Activated CD4-positive, CD25-positive, alpha-beta regulatory T cell treated with anti-CD3 and anti-CD28 coated beads, Interleukin-2, amount 50 U/mL, for 16 hours (primary cell): ENCODE measurements around the gene FOXP4.
A peak's percentile ranks its signal among the peaks of the same experiment; 100 is the strongest.
"Not testable (repeated sequence)": the region's sequence is repeated elsewhere in the genome, so short reads cannot be mapped to it uniquely, and the experiment has no call there.

Experiments used
- DNase-seq: peaks from one replicate; pipeline ENCODE4 v3.0.0-alpha.2; 2020; ENCODE audit warnings: low read depth, low spot score

FOXP4 gene

DNA sequence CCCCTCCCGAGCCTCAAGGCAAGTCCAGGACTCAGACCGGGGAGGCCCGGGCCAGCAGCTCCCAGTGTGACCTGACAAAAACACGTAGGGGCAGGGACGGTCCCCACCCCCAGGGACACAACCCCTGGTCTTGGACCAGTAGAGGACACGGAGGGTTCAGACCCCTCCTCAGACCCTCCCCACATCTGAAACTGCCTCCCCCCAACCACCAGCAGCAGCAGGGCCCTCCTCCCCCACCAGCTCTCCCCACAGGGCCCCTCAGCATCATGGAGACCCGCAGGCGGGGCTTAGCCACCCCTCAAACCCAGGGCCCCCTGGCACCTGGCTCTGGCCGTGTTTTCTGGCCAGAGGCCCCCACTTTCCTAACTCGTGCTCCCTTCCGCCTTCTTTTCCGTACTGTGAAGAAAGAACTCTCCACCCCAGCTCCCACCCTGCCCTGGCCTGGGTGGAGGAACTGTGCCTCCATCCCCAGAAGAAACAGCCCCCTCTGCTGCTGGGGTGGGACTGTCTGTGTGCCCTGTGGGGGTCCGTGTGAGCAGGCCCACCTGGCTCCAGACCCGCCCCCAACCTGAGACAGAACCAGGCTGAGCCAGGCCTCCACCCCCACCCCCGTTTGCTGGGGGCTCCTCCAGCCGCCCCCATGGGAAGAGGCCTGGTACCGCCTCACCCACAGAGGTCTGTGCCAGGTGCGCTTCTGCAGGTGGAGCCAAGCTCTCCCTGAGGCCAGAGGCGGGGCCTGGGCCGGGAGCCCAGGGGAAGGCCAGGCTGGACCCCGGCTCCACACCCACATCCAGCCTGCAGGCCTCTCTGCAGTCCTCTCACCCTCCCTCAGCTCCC lies 53.1 kb downstream of the FOXP4 start:
- no peak for DNase-seq

DNA sequence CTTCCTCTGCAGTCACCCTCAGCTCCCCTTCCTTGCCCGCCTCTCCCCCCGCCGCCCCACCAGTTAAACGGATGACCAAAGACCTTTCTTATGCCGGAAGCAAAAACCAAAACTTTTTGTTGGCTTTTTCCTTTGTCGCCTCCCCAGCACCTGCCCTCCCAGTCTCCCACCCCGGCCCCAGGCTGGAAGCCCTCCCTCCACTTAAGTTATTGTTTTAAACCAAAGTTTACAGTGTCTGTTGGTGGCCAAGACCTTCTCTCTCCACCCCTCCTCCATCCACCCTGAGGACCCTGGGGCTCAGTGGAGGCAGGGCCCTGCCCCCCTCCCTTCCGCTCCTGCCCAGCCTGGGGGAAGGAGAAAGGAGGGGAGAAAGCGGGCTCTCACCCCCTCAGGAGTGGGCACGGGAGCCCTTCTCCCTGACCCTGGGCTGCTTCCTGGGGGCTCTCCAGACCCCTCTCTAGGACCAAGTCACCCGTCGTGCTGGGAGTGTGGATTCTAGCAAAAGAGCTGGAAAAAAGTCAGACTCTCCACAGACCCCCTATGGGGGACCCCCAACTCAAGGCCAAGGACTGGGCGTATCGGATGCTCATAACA lies 53.8 kb downstream of the FOXP4 start:
- no peak for DNase-seq

DNA sequence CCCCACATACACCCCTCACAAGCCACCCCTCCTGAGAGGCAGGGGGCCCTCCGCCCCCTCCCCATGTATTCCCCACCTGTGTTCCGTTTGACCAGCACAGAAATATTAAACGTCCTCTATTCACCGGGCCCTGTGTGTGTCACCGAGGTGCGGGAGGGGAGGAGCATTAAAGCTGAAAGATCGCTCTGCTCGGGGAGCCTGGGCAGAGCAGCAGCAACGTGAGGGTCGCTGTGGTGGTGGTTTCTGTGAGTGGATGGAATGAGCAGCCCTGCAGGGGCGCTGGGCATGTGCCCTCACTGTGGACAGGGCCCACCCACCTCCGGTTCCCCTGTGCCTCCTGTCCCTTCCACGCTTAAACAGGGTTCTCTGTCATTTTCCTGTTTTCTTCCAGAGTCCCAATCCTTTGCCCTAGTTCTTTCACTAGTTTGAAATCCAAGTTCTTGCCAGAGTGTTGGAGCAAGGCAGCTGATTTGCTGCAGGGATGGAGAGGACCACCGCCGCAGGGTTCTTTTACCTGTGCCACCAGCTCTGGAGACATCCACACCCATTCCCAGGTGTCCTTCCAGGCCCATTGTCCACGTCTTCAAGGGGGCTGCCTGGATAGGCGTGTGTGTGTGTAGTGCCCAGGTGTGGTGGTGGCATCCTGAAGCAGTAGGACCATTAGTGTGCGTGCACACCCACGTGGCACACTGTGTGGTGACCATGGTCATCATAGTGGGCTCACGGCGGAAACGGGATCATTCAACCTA lies 54.5 kb downstream of the FOXP4 start:
- no peak for DNase-seq

- no peak for DNase-seq
Observed at GRCh38 chr6:41601248-41601549, 55.0 kb downstream of the FOXP4 start.

- DNase-seq: no peak
Observed at GRCh38 chr6:41602422-41602743, 56.2 kb downstream of the FOXP4 start.

GRCh38 chr6:41602864-41603608 lies 56.9 kb downstream of the FOXP4 start:
- peak; percentile 64 for DNase-seq

DNA sequence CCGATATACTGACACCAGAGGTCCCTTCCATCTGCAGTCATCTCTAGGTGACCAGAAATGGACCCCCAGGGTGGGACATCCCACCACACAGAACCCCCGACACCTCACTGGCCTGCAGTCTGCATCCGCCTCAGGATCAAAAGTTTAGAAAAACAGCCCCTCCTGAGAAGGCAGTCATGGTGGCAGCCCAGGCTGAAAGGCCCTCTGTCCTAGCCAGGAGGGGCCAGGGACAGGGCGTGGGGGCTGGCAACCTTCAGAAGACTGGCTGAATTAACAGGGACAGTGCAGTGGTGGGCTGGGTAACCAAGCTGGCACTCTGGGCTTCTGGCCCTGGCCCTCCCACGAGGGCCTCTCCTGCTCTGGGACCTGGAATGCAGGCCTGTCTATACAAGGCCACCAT lies 57.8 kb downstream of the FOXP4 start:
- DNase-seq: no peak

- DNase-seq: no peak
Observed at GRCh38 chr6:41605649-41606048, 59.5 kb downstream of the FOXP4 start.

GRCh38 chr6:41607036-41607435 lies 60.9 kb downstream of the FOXP4 start:
- no peak for DNase-seq

GRCh38 chr6:41607736-41608135 lies 61.6 kb downstream of the FOXP4 start:
- no peak for DNase-seq

DNA sequence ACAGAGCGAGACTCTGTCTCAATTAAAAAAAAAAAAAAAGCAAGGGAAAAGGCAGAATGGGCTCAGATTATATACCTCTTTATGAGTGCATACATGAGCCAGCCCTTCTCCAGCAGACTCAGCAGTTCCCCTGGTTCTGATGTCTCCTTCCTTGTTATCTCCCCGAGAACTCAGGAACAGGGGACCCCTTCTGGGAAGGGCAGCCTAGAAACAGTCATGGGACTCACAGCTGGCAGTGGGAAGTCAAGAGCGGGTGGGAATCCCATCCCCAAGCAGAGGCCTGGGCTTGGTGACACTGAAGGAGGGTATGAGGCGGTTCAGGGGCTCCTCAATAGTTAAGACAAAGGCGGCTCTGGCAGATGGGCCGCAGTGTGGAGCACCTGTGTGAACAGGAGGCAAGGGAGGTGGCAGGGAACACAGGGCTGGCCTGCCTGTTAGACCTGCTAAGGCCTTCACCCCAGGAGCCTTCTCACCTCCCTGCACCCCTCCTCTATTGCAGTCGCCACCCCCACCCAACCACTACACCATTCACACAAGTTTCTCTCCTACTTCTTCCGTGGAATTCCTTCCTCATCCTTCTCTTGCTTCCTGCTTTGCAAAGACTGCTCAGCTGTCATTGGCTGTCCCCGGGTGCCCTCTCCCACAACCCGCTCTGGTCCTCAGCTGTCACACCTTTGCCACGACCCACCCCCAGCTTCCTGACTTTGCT lies 62.4 kb downstream of the FOXP4 start:
- DNase-seq: no peak

GRCh38 chr6:41614715-41615114 lies 68.5 kb downstream of the FOXP4 start:
- no peak for DNase-seq

- DNase-seq: no peak
Observed at GRCh38 chr6:41615311-41615710, 69.1 kb downstream of the FOXP4 start.

DNA sequence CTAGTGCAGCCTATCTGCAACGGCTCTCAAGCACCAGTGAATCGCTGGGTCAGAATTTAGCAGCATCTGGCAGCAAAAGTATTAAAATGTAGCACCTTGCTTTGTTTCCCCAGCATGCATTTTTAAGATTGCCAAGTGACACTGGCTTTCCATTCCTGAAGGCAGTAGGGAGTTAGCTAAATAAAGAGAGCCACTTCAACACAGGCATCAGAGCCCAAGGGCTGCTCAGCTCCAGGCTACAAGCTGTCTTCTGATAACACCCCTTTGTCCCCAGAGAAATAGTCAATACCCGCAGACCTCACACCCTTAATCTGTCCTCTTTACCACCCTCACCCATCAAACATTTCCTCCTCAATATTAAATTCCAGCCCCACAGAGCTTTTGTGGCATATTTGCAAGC lies 72.4 kb downstream of the FOXP4 start:
- no peak for DNase-seq

DNA sequence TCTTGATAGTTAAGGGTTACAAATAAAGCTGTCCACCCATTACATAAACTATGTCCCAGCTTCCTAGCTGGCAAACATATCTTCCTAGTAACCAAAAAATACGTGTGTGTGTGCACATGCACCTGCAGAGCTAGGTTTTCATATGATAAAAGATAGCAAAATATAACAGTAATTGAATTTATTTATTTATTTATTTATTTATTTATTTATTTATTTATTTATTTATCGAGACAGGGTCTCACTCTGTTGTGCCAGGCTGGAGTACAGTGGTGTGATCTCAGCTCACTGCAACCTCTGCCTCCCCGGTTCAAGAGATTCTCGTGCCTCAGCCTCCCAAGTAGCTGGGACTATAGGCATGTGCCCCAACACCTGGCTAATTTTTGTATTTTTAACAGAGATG lies 73.0 kb downstream of the FOXP4 start:
- DNase-seq: not testable (repeated sequence)

- no peak for DNase-seq
Observed at GRCh38 chr6:41621367-41621766, 75.2 kb downstream of the FOXP4 start.

GRCh38 chr6:41621802-41622201 lies 75.6 kb downstream of the FOXP4 start:
- no peak for DNase-seq

DNA sequence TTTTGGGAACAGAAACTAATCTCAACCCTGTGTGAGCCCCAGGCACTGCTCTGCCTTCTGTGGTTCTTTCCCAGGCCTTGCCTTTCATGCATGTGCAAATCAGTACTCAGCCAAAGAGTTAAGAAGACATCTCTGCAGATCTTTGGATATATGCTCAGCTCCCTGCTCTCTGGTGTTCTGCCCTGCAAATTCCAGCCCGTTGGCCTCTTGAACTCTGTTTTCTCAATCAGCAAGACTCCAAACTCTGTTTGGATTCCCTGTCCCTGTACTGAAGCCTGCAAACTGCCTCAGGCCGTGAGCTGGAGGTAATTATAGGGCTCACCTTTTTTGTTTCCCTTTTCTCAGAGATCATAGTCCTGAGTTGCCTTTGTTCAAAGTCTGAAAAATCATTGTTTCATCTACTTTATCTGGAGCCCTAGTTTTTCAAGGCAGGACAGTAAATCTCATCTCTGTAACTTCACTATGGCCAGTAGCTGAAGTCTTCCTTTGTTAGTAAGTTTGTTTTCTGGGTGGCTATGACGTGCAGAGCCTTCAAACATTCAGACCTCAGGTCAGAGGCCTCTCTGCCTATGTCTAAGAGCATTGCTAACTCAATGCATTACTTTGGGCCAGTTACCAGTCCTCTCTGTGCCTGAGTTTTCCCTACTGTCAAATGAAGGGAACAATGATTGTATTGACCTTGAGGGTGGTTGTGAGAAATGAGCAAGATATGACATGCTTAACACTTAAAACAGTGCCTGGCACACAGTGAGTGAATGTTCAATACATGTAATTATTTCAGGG lies 76.2 kb downstream of the FOXP4 start:
- no peak for DNase-seq

GRCh38 chr6:41623330-41623729 lies 77.1 kb downstream of the FOXP4 start:
- no peak for DNase-seq

- no peak for DNase-seq
Observed at GRCh38 chr6:41624621-41625380, 78.6 kb downstream of the FOXP4 start.
